Right lobe of liver (tissue), 6 donors: ENCODE measurements around the gene AP3S2. TPM values are rescaled to one million over a fixed set of nuclear protein-coding genes. Genes with fewer than 3 reads are reported as not detected.
"Not testable (repeated sequence)": the region's sequence is repeated elsewhere in the genome, so short reads cannot be mapped to it uniquely, and the experiment has no call there.

ENCODE experiments used
- ATAC-seq, 4 donors: fragments of 200-7000 bp; cut with Tn5 transposase; one replicate each; pipeline ENCODE4 v1.9.1; 2020; ENCODE audit warnings: mild to moderate bottlenecking in 4 of 4, moderate library complexity in 4 of 4
- DNase-seq, 3 donors: peaks; one replicate each; pipeline ENCODE4 v3.0.0-alpha.2; 2020
- H3K27ac ChIP-seq, 3 donors: fragments of 200-600 bp; one replicate each; pipeline ENCODE4 v1.8.0; 2022
- H3K27me3 ChIP-seq, 2 donors: fragments of 200-600 bp; one replicate each; pipeline ENCODE4 v1.8.0; 2022
- H3K36me3 ChIP-seq, 4 donors: fragments of 200-600 bp; sonication (generic) in 1 of 4; one replicate each; pipeline versions ENCODE4 v1.5.1 to v1.8.0; 2017 to 2022; ENCODE audit warnings: control low read depth in 1 of 4
- H3K4me1 ChIP-seq, 4 donors: fragments of 200-600 bp; sonication (generic) in 1 of 4; one replicate each; pipeline versions ENCODE4 v1.5.1 to v1.8.0; 2017 to 2022; ENCODE audit warnings: control low read depth in 1 of 4
- H3K4me3 ChIP-seq, 3 donors: fragments of 200-600 bp; one replicate each; pipeline ENCODE4 v1.8.0; 2022
- H3K9me3 ChIP-seq, 4 donors: fragments of 200-600 bp; sonication (generic) in 1 of 4; one replicate each; pipeline versions ENCODE4 v1.5.1 to v1.8.0; 2017 to 2022; ENCODE audit warnings: control low read depth in 1 of 4
- POLR2A ChIP-seq: fragments of 450-650 bp; IDR thresholded peaks from one replicate; pipeline ENCODE4 v1.6.1; 2017; ENCODE audit warnings: antibody characterized with exemption, mild to moderate bottlenecking
- WGBS: methylation state at CpG from one replicate; pipeline ENCODE4 v1.1.6; 2018; ENCODE audit warnings: low coverage, low lambda C conversion rate; ENCODE audit not compliant: insufficient coverage; ENCODE audit errors: missing lambda C conversion rate; 5-methylcytosine and 5-hydroxymethylcytosine counted together
- intact Hi-C, 2 donors: fragments of 100-400 bp; cut with DNase I; formaldehyde crosslinking; loops; one replicate each; pipeline versions ENCODE4 v1.11.2 to v1.14.1; 2022
- total RNA-seq, 6 experiments: library from RNA; depleted of rRNA in 2 of 6; stranded (reverse); fragments of >200 nt in 2 of 6; fragmentation: NEBNext Ultra II Directional in 3 of 6; extraction: Animal tissue kit (Norgen Biotek cat#: 25700) in 3 of 6; gene quantifications; one replicate each; pipeline versions ENCODE4 v1.1.0 to v1.2.4, GENCODE V29; 2016 to 2023
- TF ChIP-seq, protein P1 (sequence below), 4 donors: fragments of 200-600 bp in 3 of 4; fragments of 450-650 bp in 1 of 4; IDR thresholded peaks; one replicate each; pipeline versions ENCODE4 v1.5.1 to v1.8.0; 2016 to 2022; ENCODE audit warnings: antibody characterized with exemption in 4 of 4, mild to moderate bottlenecking in 2 of 4
- donor health status: DM: no; HTN: yes; CAD: no.
- donor health status: DM: no; HTN: no; CAD: no.
- donor health status: DM: no; HTN: no; CAD: no.
- donor health status: DM: no; HTN: yes; CAD: no.
- donor health status: DM: no; HTN: yes; CAD: no.

AP3S2 gene
- total RNA-seq, 6 experiments from 2014 or later = 23.2 to 45.7 (median 27.2) TPM

DNA sequence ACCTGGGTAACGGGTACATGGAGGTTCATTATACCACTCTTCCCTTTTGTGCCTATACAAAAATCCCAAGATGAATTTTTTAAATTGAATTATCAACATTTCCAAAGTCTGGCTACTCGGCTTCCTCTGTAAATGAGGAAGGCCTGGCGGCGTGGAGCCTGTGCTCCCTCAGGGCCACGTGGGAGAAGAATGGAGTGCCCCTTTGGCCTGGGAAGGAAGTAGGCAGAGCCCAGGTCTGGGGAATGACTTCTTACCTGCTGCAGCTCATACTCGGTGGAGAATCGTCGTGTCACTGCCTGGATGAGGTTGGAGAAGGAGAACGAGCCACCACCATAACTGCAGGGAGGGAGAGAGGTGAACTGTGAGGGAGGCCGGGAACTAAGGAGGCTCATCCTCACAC, 103.6 kb downstream of the AP3S2 start:
- Histone ChIP-seq H3K4me3 (no peak overlapping the region), H3K4me1 (peaks cover 0 to 26% (median 11%) of the 10 kb centered on the region in 4 donors), H3K27me3 (no peaks in the 10 kb centered on the region), H3K36me3 (peaks cover 4 to 62% (median 38%) of the 10 kb centered on the region in 4 donors), H3K9me3 (no peaks in the 10 kb centered on the region), H3K27ac (no peak overlapping the region)
- ATAC-seq (no peak), DNase-seq (peak in 1 of 3 donors; percentile 39)
- intact Hi-C loops = no loop called here
- WGBS = 78% methylated on average over 6 of the region's 10 CpGs
- TF ChIP-seq POLR2A = no peak
- TF ChIP-seq, protein P1, sequence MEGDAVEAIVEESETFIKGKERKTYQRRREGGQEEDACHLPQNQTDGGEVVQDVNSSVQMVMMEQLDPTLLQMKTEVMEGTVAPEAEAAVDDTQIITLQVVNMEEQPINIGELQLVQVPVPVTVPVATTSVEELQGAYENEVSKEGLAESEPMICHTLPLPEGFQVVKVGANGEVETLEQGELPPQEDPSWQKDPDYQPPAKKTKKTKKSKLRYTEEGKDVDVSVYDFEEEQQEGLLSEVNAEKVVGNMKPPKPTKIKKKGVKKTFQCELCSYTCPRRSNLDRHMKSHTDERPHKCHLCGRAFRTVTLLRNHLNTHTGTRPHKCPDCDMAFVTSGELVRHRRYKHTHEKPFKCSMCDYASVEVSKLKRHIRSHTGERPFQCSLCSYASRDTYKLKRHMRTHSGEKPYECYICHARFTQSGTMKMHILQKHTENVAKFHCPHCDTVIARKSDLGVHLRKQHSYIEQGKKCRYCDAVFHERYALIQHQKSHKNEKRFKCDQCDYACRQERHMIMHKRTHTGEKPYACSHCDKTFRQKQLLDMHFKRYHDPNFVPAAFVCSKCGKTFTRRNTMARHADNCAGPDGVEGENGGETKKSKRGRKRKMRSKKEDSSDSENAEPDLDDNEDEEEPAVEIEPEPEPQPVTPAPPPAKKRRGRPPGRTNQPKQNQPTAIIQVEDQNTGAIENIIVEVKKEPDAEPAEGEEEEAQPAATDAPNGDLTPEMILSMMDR (IDR thresholded peaks at IDR 0.05) = no peak

DNA sequence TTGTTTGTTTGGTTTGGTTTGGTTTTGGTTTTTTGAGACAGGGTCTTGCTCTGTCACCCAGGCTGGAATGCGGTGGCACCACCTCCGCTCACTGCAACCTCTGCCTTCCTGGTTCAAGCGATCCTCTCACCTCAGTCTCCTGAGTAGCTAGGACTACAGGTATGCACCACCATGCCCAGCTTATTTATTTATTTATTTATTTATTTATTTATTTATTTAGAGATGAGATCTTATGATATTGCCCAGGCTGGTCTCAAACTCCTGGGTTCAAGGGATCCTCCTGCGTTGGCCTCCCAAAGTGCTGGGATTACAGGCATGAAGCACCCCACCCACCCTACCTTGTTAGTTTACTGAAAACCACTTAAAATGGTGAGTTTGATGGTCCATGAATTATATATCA, 105.2 kb downstream of the AP3S2 start:
- Histone ChIP-seq H3K4me1 (peaks cover 0 to 30% (median 12%) of the 10 kb centered on the region in 4 donors), H3K36me3 (peaks cover 4 to 68% (median 39%) of the 10 kb centered on the region in 4 donors)
- H3K4me3 ChIP-seq, H3K9me3 ChIP-seq, intact Hi-C loops, H3K27ac ChIP-seq, ATAC-seq, H3K27me3 ChIP-seq: not testable (repeated sequence)
- DNase-seq = peak in 2 of 3 donors; percentile 5
- WGBS = 100% methylated on average over 3 of the region's 4 CpGs

DNA sequence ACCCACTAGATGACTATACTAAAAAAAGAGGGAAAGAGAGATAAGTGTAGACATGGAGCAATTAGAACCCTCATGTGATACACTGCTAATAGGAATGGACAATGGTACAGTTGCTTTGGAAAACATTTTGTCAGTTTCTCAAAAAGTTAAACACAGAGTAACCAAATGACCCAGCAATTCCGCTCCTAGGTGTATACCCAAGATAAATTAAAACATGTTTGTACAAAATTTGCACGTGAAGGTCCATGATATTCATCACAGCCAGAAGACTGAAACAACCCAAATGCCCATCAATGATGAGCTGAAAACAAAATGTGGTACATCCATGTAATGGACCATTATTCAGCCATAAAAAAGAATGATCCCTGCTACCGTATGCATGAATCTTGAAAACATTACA, 105.8 kb downstream of the AP3S2 start:
- Histone ChIP-seq H3K4me3 (no peak overlapping the region), H3K36me3 (peaks cover 3 to 63% (median 34%) of the 10 kb centered on the region in 4 donors), H3K4me1 (peaks cover 0 to 30% (median 12%) of the 10 kb centered on the region in 4 donors), H3K9me3 (no peaks in the 10 kb centered on the region), H3K27ac (no peak overlapping the region), H3K27me3 (no peaks in the 10 kb centered on the region)
- DNase-seq (no peak), ATAC-seq (no peak)
- TF ChIP-seq POLR2A = no peak
- TF ChIP-seq, protein P1 (IDR thresholded peaks at IDR 0.05) = no peak
- intact Hi-C loops = no loop called here
- WGBS = 79% methylated on average over 2 of the region's 3 CpGs

DNA sequence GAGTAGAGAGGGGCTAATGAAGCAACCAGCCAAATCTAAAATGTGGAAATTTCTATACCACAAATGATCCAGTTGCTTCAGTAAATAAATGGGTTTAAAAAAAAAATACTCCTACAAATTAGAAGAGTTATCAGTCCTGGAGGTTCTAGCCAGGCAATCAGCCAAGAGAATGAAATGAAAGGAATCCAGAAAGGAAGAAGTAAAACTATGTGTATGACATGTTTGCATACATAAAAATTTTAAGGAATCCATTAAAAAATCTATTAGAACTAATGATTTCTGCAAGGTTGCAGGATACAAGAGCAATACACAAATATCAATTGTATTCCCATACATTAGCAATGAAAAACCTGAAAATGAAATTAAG, 108.0 kb downstream of the AP3S2 start:
- Histone ChIP-seq H3K27me3 (no peaks in the 10 kb centered on the region), H3K4me1 (peaks cover 0 to 35% (median 17%) of the 10 kb centered on the region in 4 donors), H3K36me3 (peaks cover 0 to 41% (median 23%) of the 10 kb centered on the region in 4 donors), H3K27ac (no peak overlapping the region), H3K4me3 (no peak overlapping the region), H3K9me3 (no peaks in the 10 kb centered on the region)
- TF ChIP-seq, protein P1 (IDR thresholded peaks at IDR 0.05) = no peak
- TF ChIP-seq POLR2A = no peak
- ATAC-seq = peak in 1 of 4 donors; percentile 8
- no peak for DNase-seq
- intact Hi-C loops = no loop called here

DNA sequence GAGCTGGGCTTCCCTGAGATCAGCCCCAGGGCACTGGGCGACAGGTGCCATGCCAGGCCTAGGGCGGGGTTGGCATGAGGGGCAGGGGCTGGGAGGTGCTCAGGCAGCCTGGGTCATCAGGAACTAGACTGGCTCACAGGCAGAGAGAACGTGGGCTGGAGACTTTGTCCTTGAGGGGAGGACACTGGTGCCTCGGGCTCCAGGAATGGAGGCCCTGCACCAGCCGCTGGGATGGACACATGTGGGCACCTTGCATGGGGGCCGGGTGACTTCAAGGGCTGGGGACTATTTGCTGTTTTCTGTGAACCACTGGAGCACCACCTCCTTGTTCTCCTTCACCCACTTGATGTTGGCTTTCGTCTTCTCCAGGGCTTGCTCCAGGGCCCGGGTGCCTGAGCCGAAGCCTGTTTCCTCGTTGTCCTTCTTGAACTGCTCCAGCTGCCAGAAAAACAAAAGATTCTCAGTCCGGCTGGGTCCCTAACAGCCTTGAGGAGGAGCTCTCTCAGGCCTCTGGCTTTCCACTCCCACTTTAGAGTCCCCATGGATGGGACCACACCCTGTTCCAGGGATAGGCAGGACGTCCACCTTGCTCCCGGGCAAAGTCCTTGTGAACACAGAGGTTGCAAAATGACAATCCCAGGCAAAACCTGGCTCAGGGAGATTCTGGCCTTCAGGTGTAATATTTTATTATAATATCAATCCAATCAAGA, 108.6 kb downstream of the AP3S2 start:
- Histone ChIP-seq H3K27ac (peak overlapping the region in 2 of 3 donors; percentile 44 to 45), H3K9me3 (no peaks in the 10 kb centered on the region), H3K4me3 (no peak overlapping the region), H3K36me3 (peaks cover 0 to 36% (median 20%) of the 10 kb centered on the region in 4 donors), H3K27me3 (no peaks in the 10 kb centered on the region), H3K4me1 (peaks cover 0 to 35% (median 17%) of the 10 kb centered on the region in 4 donors)
- TF ChIP-seq, protein P1 (IDR thresholded peaks at IDR 0.05) = no peak
- no peak for TF ChIP-seq POLR2A
- DNase-seq (peak; percentile 65 to 85 (median 82)), ATAC-seq (peak; percentile 75 to 82 (median 80))
- WGBS = 44% methylated on average over 7 of the region's 13 CpGs
- intact Hi-C loops = no loop called here
